Raji (cell line): ENCODE measurements around the gene ZNF300.

ENCODE experiments used
- POLR2A ChIP-seq: IDR thresholded peaks from 2 replicates; pipeline ENCODE4 v1.6.1; 2011; ENCODE audit warnings: low read depth, low read length, control low read depth; ENCODE audit not compliant: insufficient read depth

ZNF300 gene

GRCh38 chr5:150904479-150905311 is at the start of gene ZNF300:
Gene ZNF300 (minus strand): TSS chr5:150904980. CDS start chr5:150903155, 1,825 bp downstream.
- TF ChIP-seq POLR2A: no peak

- TF ChIP-seq POLR2A: no peak
These were observed 43.8 kb upstream of the ZNF300 start for GRCh38 chr5:150948539-150948938.

GRCh38 chr5:150946351-150946905 is 41.6 kb upstream of the ZNF300 start:
- no peak for TF ChIP-seq POLR2A

GRCh38 chr5:150945947-150946346 is 41.2 kb upstream of the ZNF300 start:
- no peak for TF ChIP-seq POLR2A

- no peak for TF ChIP-seq POLR2A
These were observed 40.7 kb upstream of the ZNF300 start for GRCh38 chr5:150945486-150945885.

- no peak for TF ChIP-seq POLR2A
These were observed 26.7 kb upstream of the ZNF300 start for GRCh38 chr5:150931368-150931965.

- no peak for TF ChIP-seq POLR2A
These were observed 13.8 kb upstream of the ZNF300 start for GRCh38 chr5:150918613-150919012.

- no peak for TF ChIP-seq POLR2A
These were observed 7.6 kb upstream of the ZNF300 start for GRCh38 chr5:150912312-150912814.

- no peak for TF ChIP-seq POLR2A
These were observed 518 bp upstream of the ZNF300 start for GRCh38 chr5:150905312-150905683.

- TF ChIP-seq POLR2A: no peak
These were observed 3.3 kb downstream of the ZNF300 start for GRCh38 chr5:150901446-150901845.

- no peak for TF ChIP-seq POLR2A
These were observed 9.1 kb downstream of the ZNF300 start for GRCh38 chr5:150895431-150896428.

GRCh38 chr5:150879358-150879757 is 25.4 kb downstream of the ZNF300 start:
- no peak for TF ChIP-seq POLR2A

GRCh38 chr5:150862070-150862469 is 42.7 kb downstream of the ZNF300 start:
- TF ChIP-seq POLR2A: no peak

- TF ChIP-seq POLR2A: no peak
These were observed 44.4 kb downstream of the ZNF300 start for GRCh38 chr5:150860246-150860821.
